H1 (cell line): ENCODE data around the gene IRF9. TPM values are rescaled to one million over a fixed set of nuclear protein-coding genes. Genes with fewer than 3 reads are reported as not detected.

Experiments used
- CTCF ChIA-PET: fragments of 300-600 bp; sonication (Branson Sonifier 250); formaldehyde crosslinking; loops from one replicate; lab custom pipeline; 2021; ENCODE audit not compliant: partially characterized antibody; lab: Charles Lee
- POLR2A ChIA-PET: fragments of 300-600 bp; sonication (Branson Sonifier 250); formaldehyde crosslinking; loops from one replicate; lab custom pipeline; 2021; ENCODE audit warnings: inconsistent platforms; ENCODE audit not compliant: partially characterized antibody; lab: Charles Lee
- DNase-seq, 2 experiments: peaks; one replicate each; pipeline versions ENCODE4 v3.0.0 to v3.0.0-alpha.2; 2010 to 2022; ENCODE audit warnings: low spot score in 2 of 2, low read depth in 1 of 2, mixed read lengths in 1 of 2
- FAIRE-seq: peaks from 2 replicates; lab custom pipeline; 2011; peaks lifted over from hg19 to GRCh38; lab: Jason Lieb, UNC
- H2AFZ ChIP-seq: 2 replicates; pipeline ENCODE4 v1.8.1; 2012; ENCODE audit warnings: low read length, inconsistent platforms
- H2AK5ac ChIP-seq: 2 replicates; pipeline ENCODE4 v1.6.1; 2013; ENCODE audit warnings: low read depth, low read length
- H2BK120ac ChIP-seq: replicated peaks from 2 replicates; pipeline ENCODE3; 2013; ENCODE audit warnings: low read depth, low read length, inconsistent platforms
- H2BK12ac ChIP-seq: 2 replicates; pipeline ENCODE4 v1.6.1; 2013; ENCODE audit warnings: low read depth, low read length
- H2BK15ac ChIP-seq: 2 replicates; pipeline ENCODE4 v1.6.1; 2013; ENCODE audit warnings: low read length
- H2BK20ac ChIP-seq: 2 replicates; pipeline ENCODE4 v1.6.1; 2013; ENCODE audit warnings: low read length
- H2BK5ac ChIP-seq: 2 replicates; pipeline ENCODE4 v1.6.1; 2013; ENCODE audit warnings: low read depth, low read length
- H3K14ac ChIP-seq: 2 replicates; pipeline ENCODE4 v1.6.1; 2013; ENCODE audit warnings: inconsistent platforms; ENCODE audit not compliant: insufficient read length
- H3K18ac ChIP-seq: 2 replicates; pipeline ENCODE4 v1.6.1; 2013; ENCODE audit warnings: low read length; ENCODE audit errors: extremely low read depth
- H3K23ac ChIP-seq: 2 replicates; pipeline ENCODE4 v1.6.1; 2013; ENCODE audit warnings: inconsistent platforms; ENCODE audit not compliant: insufficient read length
- H3K23me2 ChIP-seq: 2 replicates; pipeline ENCODE4 v1.6.1; 2013; ENCODE audit warnings: low read depth, low read length
- H3K27ac ChIP-seq: 2 replicates; pipeline ENCODE4 v1.6.1; 2011; ENCODE audit warnings: low read depth, low read length, inconsistent platforms
- H3K27me3 ChIP-seq, 4 experiments: replicated peaks in 1 of 4; 1 replicate in 1 of 4; 2 replicates in 3 of 4; pipeline versions ENCODE4 v1.6.1 to v1.8.1; 2011 to 2013; ENCODE audit warnings: low read length in 3 of 4, mild to moderate bottlenecking in 3 of 4, inconsistent platforms in 2 of 4, mixed read lengths in 2 of 4, moderate library complexity in 1 of 4; ENCODE audit not compliant: control insufficient read depth in 3 of 4, insufficient read depth in 3 of 4; ENCODE audit errors: extremely low read depth in 1 of 4
- H3K36me3 ChIP-seq, 4 experiments: 2 replicates each; pipeline versions ENCODE4 v1.6.1 to v1.8.1; 2011 to 2013; ENCODE audit warnings: mild to moderate bottlenecking in 4 of 4, low read length in 3 of 4, moderate library complexity in 2 of 4, control low read depth in 1 of 4, inconsistent platforms in 1 of 4; ENCODE audit not compliant: insufficient read depth in 4 of 4, control insufficient read depth in 2 of 4
- H3K4ac ChIP-seq: replicated peaks from 2 replicates; pipeline ENCODE3; 2013; ENCODE audit warnings: low read length, low read depth, mixed read lengths, inconsistent platforms; ENCODE audit not compliant: insufficient read length
- H3K4me1 ChIP-seq, 4 experiments: replicated peaks in 1 of 4; 1 replicate in 1 of 4; 2 replicates in 3 of 4; pipeline versions ENCODE4 v1.6.1 to v1.8.1; 2011 to 2013; ENCODE audit warnings: low read length in 3 of 4, inconsistent platforms in 2 of 4, mixed read lengths in 1 of 4; ENCODE audit not compliant: insufficient read depth in 4 of 4, control insufficient read depth in 3 of 4
- H3K4me2 ChIP-seq, 2 experiments: 2 replicates each; pipeline versions ENCODE4 v1.6.1 to v1.8.1; 2011 to 2013; ENCODE audit warnings: low read depth in 2 of 2, low read length in 2 of 2, control low read depth in 1 of 2, inconsistent platforms in 1 of 2, mild to moderate bottlenecking in 1 of 2; ENCODE audit not compliant: insufficient read depth in 1 of 2
- H3K4me3 ChIP-seq, 4 experiments: fragments of 200-600, 300-600 bp in 1 of 4; sonication (generic), shearing (Covaris generic), sonication (Bioruptor Twin) in 1 of 4; 2 replicates each; pipeline versions ENCODE4 v1.5.1 to v1.8.1; 2011 to 2016; ENCODE audit warnings: low read length in 4 of 4, low read depth in 3 of 4, control low read depth in 2 of 4, inconsistent platforms in 2 of 4, mild to moderate bottlenecking in 2 of 4, mixed read lengths in 1 of 4, moderate library complexity in 1 of 4; ENCODE audit not compliant: insufficient read depth in 2 of 4; ENCODE audit errors: extremely low read depth in 1 of 4
- H3K56ac ChIP-seq: replicated peaks from 2 replicates; pipeline ENCODE3; 2013; ENCODE audit warnings: low read depth, mild to moderate bottlenecking, mixed read lengths, low read length, inconsistent platforms; ENCODE audit not compliant: insufficient read length
- H3K79me1 ChIP-seq: 2 replicates; pipeline ENCODE4 v1.6.1; 2013; ENCODE audit warnings: low read depth, low read length, control low read depth
- H3K79me2 ChIP-seq, 2 experiments: 2 replicates each; pipeline versions ENCODE4 v1.6.1 to v1.8.1; 2012 to 2013; ENCODE audit warnings: low read length in 2 of 2, mild to moderate bottlenecking in 2 of 2, inconsistent platforms in 1 of 2; ENCODE audit not compliant: insufficient read depth in 2 of 2, control insufficient read depth in 1 of 2
- H3K9ac ChIP-seq, 4 experiments: replicated peaks in 1 of 4; 1 replicate in 1 of 4; 2 replicates in 3 of 4; pipeline versions ENCODE4 v1.6.1 to v1.8.1; 2011 to 2013; ENCODE audit warnings: low read depth in 3 of 4, low read length in 3 of 4, control low read depth in 2 of 4, mild to moderate bottlenecking in 2 of 4, moderate library complexity in 2 of 4, inconsistent platforms in 1 of 4; ENCODE audit errors: extremely low read depth in 1 of 4
- H3K9me3 ChIP-seq, 2 experiments: 2 replicates each; pipeline versions ENCODE4 v1.6.1 to v1.8.1; 2012 to 2013; ENCODE audit warnings: mild to moderate bottlenecking in 2 of 2, moderate library complexity in 2 of 2, control low read depth in 1 of 2, inconsistent platforms in 1 of 2, low read depth in 1 of 2, low read length in 1 of 2, mixed read lengths in 1 of 2; ENCODE audit not compliant: insufficient read depth in 2 of 2
- H4K20me1 ChIP-seq, 2 experiments: replicated peaks in 1 of 2; 2 replicates each; pipeline versions ENCODE3 to v1.8.1; 2011 to 2013; ENCODE audit warnings: inconsistent platforms in 2 of 2, low read length in 2 of 2, mild to moderate bottlenecking in 1 of 2; ENCODE audit not compliant: insufficient read depth in 2 of 2, control insufficient read depth in 1 of 2
- H4K5ac ChIP-seq: 2 replicates; pipeline ENCODE4 v1.6.1; 2013; ENCODE audit warnings: low read length, low read depth, mixed read lengths, inconsistent platforms; ENCODE audit not compliant: insufficient read length
- H4K8ac ChIP-seq: 2 replicates; pipeline ENCODE4 v1.8.0; 2013; ENCODE audit warnings: mild to moderate bottlenecking, moderate library complexity, low read length, inconsistent platforms; ENCODE audit not compliant: insufficient read depth; ENCODE audit errors: extremely low read depth
- H4K91ac ChIP-seq: replicated peaks from 2 replicates; pipeline ENCODE3; 2013; ENCODE audit warnings: low read length, mixed read lengths, inconsistent platforms; ENCODE audit not compliant: insufficient read length
- HDAC2 ChIP-seq, 2 experiments: fragments of 300-600 bp in 1 of 2; sonication (generic) in 1 of 2; IDR thresholded peaks; 2 replicates each; pipeline ENCODE4 v1.6.1; 2011 to 2012; ENCODE audit warnings: low read depth in 2 of 2, low read length in 2 of 2, mild to moderate bottlenecking in 2 of 2, moderate library complexity in 2 of 2, borderline replicate concordance in 1 of 2, inconsistent platforms in 1 of 2
- RBBP5 ChIP-seq: IDR thresholded peaks from 2 replicates; pipeline ENCODE4 v1.7.1; 2012; ENCODE audit warnings: low read depth, mild to moderate bottlenecking, inconsistent platforms, low read length, moderate library complexity, borderline replicate concordance
- SP1 ChIP-seq: IDR thresholded peaks from 2 replicates; pipeline ENCODE4 v1.6.1; 2011; ENCODE audit warnings: low read depth, low read length
- SP2 ChIP-seq: IDR thresholded peaks from 2 replicates; pipeline ENCODE4 v1.6.1; 2012; ENCODE audit warnings: mild to moderate bottlenecking, low read length, inconsistent platforms
- TAF1 ChIP-seq: IDR thresholded peaks from 2 replicates; pipeline ENCODE4 v1.6.1; 2011; ENCODE audit warnings: mild to moderate bottlenecking, low read depth, low read length
- TAF7 ChIP-seq: optimal IDR thresholded peaks from 2 replicates; pipeline ENCODE3; 2011; ENCODE audit warnings: low read depth, mild to moderate bottlenecking, inconsistent platforms, low read length, moderate library complexity, borderline replicate concordance
- TBP ChIP-seq: IDR thresholded peaks from 2 replicates; pipeline ENCODE4 v1.6.1; 2011; ENCODE audit warnings: low read depth, low read length, improper control_type of control experiment
- YY1 ChIP-seq: IDR thresholded peaks from 2 replicates; pipeline ENCODE4 v1.6.1; 2011; ENCODE audit warnings: low read depth, mild to moderate bottlenecking, low read length
- WGBS, 2 experiments: shearing (Covaris generic) in 1 of 2; methylation state at CpG; one replicate each; pipeline versions ENCODE4 v1.1.6 to v1.1.7; 2013 to 2015; ENCODE audit warnings: low lambda C conversion rate in 2 of 2, mixed read lengths in 2 of 2, inconsistent platforms in 1 of 2, low coverage in 1 of 2, missing lambda C conversion rate in 1 of 2; ENCODE audit not compliant: insufficient replicate concordance in 2 of 2, insufficient coverage in 1 of 2, insufficient read length in 1 of 2; ENCODE audit errors: extremely low coverage in 1 of 2, missing lambda C conversion rate in 1 of 2; 5-methylcytosine and 5-hydroxymethylcytosine counted together
- polyA plus RNA-seq, 7 experiments: library from polyadenylated mRNA; depleted of rRNA in 3 of 7; stranded (reverse) in 5 of 7; unstranded in 2 of 7; fragments of >200 nt in 5 of 7; fragments of 200-250 nt in 2 of 7; gene quantifications; 1 replicate in 5 of 7; 2 replicates in 1 of 7; 4 replicates in 1 of 7; pipeline versions ENCODE4 v1.2.1 to v1.2.3, GENCODE V29; 2011 to 2013; ENCODE audit warnings: missing spikeins in 2 of 7, mixed read lengths in 2 of 7
- total RNA-seq: library from RNA; stranded (reverse); fragmentation: NEBNext Ultra II Directional; extraction: Animal tissue kit (Norgen Biotek cat#: 25700); gene quantifications from 2 replicates; pipeline ENCODE4 v1.2.1, GENCODE V29; 2021
- TF ChIP-seq, protein P1 (sequence below): IDR thresholded peaks from 2 replicates; pipeline ENCODE4 v1.6.1; 2012; ENCODE audit warnings: inconsistent platforms

The IRF9 gene
- total and polyA plus RNA-seq, 2 of the 8 experiments (the other 6 are each of a cell fraction or from before 2014, with no cell fraction given) = 11.4 to 13.2 TPM

DNA sequence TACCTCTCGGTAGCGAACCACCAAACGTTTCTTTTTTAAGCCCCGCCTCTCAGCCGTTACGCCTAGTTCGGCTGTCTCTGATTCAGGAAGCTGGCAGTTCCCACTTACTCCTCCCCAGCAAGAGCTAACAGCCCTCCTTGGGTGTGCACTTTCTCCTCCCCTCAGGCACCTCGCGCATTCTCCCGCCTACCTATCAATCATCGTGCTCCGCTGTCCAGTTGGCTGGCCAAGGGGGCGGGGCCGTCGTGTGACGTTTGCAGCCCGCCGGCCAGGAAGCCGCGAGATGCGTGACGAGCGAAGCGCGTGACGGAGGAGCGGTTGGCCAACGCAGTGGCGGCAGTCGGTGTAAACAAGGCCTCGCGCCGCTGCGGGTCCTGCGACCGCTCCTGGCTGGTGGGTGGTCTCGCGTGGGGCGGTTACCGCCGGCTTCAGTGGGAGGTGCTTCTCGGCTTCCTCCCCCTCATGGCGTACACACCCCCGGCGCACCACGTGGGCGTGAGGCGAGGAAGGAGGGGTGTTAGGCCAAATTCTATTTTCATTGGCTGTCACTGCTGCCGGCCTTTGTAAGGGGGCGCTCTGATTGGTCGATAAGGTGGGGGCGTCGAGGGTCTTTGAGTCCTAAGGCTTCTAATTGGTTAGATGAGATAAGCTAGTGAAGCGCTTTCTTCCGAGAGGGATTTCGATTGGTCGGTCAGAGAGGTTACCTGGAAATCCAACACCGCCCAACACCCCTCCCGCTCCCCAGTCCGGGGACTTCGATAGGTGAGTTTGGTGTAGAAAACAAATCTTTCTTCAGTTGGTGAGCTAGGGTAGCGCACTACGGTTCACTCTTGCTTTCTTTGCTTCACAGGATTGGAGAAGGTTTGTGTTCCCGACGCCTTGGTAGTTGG, 46.3 kb upstream of the IRF9 start, which contains the start of the genes DCAF11 and NRL:
Gene DCAF11, plus strand, starts transcription at position 246 of the 890 bp plus-strand sequence. CDS start 818 bp downstream, outside the sequence.
Gene NRL, minus strand, starts transcription at position 418 of the 890 bp plus-strand sequence. CDS start 32,101 bp downstream, outside the sequence.
- Histone ChIP-seq H3K79me2 (peaks cover 0 to 10% of the 10 kb centered on the region in 2 experiments; a peak in 2 of 4 replicates), H2BK20ac (no peak within 1 kb of the TSS; the same call in 1 of the 2 replicates), H3K56ac (peak within 1 kb of the TSS; percentile 70), H3K9me3 (no peaks in the 10 kb centered on the region), H2BK15ac (peak within 1 kb of the TSS; percentile 99; the same call in 1 of the 2 replicates), H3K4ac (peak within 1 kb of the TSS; percentile 65), H4K8ac (peak within 1 kb of the TSS; percentile 96), H4K5ac (peak within 1 kb of the TSS; percentile 88), H3K4me2 (peak within 1 kb of the TSS; percentile 87 to 91), H2BK120ac (no peak within 1 kb of the TSS), H2AFZ (peak within 1 kb of the TSS; percentile 89), H3K23ac (no peak within 1 kb of the TSS), H3K18ac (peak within 1 kb of the TSS; percentile 99), H3K4me3 (peak within 1 kb of the TSS; percentile 68 to 89 (median 76)), H4K91ac (peak within 1 kb of the TSS; percentile 97), H4K20me1 (peaks cover 0 to 3% of the 10 kb centered on the region in 2 experiments), H3K23me2 (peaks cover 7% of the 10 kb centered on the region), H3K27me3 (no peaks in the 10 kb centered on the region), H3K36me3 (peaks cover 9 to 24% (median 21%) of the 10 kb centered on the region in 4 experiments), H2BK12ac (peak within 1 kb of the TSS; percentile 91), H3K9ac (peak within 1 kb of the TSS; percentile 76 to 97 (median 92)), H2BK5ac (peak within 1 kb of the TSS; percentile 100), H3K27ac (peak within 1 kb of the TSS; percentile 97), H2AK5ac (no peak within 1 kb of the TSS; the same call in 1 of the 2 replicates), H3K79me1 (peaks cover 5% of the 10 kb centered on the region; the same call in 1 of the 2 replicates), H3K14ac (peak within 1 kb of the TSS; percentile 8), H3K4me1 (peaks cover 0 to 4% (median 2%) of the 10 kb centered on the region in 4 experiments; a peak in 5 of 7 replicates)
- POLR2A ChIA-PET = interaction anchor here (0.6 to 7.1 kb wide), 27 partner anchors 11 to 534 kb away, joined by 3 to 125 read pairs (median 5); partner anchors contain the start of genes CARMIL3, DHRS4L2, EMC9 and FITM1
- DNase-seq (peak; percentile 96 to 99), FAIRE-seq (peak; percentile 75)
- WGBS, 2 experiments = 1% methylated on average over 42 of the region's 65 CpGs; no CpG with 5 or more reads in 1 of the 2 experiments
- CTCF ChIA-PET = interaction anchor here (0.7 to 2.7 kb wide), 18 partner anchors 15 to 484 kb away, joined by 3 to 20 read pairs (median 4); partner anchors contain the start of genes EMC9, IRF9, PCK2 and PSME2
- TF ChIP-seq HDAC2 (IDR thresholded peaks at IDR 0.05; ENCODE audit: borderline replicate concordance in 1 of 2, low read depth in 2 of 2, low read length in 2 of 2) (peak; percentile 48 to 86; a peak in 2 of 4 replicates), TBP (peak; percentile 66), SP2 (peak; percentile 73), SP1 (peak; percentile 99), RBBP5 (no peak), YY1 (0 out of 2 replicates have a peak, but pooled peaks have one; percentile 20), TAF1 (peak; percentile 73), TAF7 (peak; percentile 29)
- TF ChIP-seq, protein P1, sequence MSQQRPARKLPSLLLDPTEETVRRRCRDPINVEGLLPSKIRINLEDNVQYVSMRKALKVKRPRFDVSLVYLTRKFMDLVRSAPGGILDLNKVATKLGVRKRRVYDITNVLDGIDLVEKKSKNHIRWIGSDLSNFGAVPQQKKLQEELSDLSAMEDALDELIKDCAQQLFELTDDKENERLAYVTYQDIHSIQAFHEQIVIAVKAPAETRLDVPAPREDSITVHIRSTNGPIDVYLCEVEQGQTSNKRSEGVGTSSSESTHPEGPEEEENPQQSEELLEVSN = peak; percentile 77
